Inferior parietal cortex (tissue), 1 donor: Measurements from ENCODE around the gene ZNF808.
A peak's percentile ranks its signal among the peaks of the same experiment; 100 is the strongest.
"Not testable (repeated sequence)": the region's sequence is repeated elsewhere in the genome, so short reads cannot be mapped to it uniquely, and the experiment has no call there.

Experiments used
- DNase-seq: peaks from one replicate; pipeline ENCODE4 v3.0.0-alpha.2; 2016; ENCODE audit errors: extremely low spot score

The ZNF808 gene

DNA sequence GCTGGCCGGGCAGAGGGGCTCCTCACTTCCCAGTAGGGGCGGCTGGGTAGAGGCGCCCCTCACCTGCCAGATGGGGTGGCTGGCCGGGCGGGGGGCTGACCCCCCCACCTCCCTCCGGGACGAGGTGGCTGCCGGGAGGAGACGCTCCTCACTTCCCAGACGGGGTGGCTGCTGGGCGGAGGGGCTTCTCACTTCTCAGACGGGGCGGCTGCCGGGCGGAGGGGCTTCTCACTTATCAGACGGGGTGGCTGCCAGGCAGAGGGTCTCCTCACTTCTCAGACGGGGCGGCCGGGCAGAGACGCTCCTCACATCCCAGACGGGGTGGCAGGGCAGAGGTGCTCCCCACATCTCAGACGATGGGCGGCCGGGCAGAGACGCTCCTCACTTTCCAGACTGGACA, 66.0 kb downstream of the ZNF808 start:
- DNase-seq, result not testable (repeated sequence)

DNA sequence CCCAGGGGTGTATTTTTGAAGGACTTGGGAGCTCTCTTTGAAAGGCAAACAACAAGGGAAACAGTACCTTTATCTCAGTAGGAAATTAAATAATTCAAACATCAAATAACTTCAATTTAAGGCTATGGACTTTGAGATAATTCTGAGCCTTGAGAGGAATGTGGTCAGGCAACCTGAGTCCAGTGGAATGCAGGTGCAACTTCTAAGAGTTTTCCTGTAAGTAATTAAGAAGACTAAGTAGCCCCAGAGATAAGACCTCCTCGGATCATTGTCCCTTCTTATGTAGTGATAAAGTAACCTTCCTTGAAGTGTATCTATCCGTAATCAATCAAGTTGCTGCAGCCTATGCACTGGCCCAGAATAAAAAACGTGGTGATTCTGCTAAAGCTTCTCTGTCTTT, 71.8 kb downstream of the ZNF808 start:
- no peak for DNase-seq

DNA sequence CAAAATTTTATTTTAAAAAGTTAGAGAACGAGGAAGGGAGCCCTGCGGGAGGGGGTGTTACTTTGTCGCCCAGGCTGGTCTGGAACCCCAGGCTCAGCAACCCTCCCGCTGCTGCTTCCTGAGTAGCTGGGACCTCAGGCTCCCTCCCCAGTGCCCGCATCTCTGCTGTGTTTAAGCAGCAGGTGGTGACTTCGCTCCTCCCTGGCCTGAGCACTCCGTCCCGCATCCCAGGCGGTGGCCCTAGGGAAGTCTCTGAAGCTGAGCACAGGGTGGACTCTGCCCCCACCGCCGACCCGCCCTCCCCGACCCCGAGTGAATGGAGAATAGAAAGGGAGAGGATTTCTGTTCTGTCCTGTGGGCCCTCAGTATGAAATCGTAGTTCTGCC, 73.2 kb downstream of the ZNF808 start:
- no peak for DNase-seq

DNA sequence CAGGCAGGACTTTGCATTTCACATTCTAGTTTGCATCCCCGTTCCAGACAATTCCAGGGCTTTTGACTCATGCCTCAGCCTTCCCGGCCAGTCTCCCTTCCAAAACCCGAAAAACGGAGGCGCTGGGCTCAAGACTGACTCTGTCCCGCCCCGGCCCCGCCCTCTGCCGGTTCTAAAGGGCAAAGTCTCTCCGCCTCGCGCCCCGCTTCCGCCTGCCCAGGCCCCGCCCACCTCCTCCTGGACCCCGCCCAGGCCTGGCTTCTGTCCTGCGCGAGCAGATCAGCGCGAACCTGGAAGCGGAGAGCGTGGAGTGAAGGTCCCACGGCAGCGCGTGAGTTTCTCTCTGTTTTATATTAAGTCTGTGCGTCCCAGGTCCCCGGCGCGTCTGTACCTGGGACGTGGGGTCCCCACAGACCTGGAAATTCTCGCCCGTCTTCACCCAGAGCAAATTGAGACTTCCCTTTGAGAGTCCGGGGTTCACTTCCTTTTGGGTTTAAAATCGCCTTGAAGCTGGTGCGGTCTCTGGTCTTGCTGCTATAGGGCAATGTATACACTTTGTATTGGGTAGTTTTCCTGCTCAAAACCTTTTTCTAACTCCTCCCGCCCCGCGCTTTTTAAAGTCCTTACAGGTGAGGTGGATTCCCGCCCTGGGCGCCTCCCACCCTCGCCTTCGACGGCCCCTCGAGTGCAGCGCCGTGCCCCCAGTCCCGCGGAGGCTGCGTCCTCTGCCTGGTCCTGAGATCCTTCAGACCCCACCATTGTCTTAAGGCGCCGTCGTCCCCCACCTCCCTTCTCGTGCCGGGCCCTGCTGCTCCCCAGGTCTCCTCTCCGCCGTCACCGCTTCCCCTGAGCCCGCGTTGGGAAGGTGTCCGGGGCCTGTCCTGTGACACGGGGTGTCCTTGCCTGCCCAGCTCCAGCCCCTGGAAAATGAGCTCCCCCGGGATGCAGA, 73.8 kb downstream of the ZNF808 start:
- peak; percentile 70 for DNase-seq

DNA sequence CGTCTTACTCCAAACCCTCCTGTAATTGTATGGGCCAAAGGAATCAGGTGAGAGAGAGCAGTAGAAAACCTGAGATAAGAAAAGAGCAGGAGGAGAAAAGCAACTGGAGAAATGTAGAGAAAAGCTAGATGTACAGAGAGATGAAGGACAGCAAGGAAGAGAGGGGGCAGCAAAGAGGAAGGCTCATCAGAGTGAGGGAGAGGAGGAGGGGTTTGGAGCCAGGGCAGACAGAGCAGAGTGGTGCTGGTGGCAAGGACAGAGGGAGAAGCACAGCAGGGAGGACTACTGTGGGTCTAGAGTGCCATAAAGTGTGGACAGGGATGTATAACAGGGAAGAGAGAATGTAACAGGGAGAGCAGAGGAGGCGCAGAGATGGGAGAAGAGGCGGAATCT, 74.5 kb downstream of the ZNF808 start:
- not testable (repeated sequence) for DNase-seq

DNA sequence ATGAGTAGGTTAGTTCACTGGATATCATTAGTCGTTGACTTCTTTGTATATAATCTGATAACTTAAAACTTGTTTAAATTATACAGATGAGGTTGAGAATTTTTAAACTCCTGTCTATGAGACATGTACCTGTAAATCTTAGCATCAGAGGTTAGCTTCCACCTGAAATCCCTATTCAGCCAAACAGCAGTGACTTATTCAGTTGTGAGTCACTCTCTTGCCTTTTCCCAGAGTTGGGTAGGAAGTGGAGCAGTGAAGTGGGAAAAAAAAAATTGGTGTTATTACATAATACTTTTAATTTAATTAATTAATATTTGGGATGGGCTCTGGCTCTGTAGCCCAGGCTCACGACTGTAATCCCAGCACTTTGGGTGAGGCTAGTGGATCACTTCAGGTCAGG, 75.5 kb downstream of the ZNF808 start:
- no peak for DNase-seq

DNA sequence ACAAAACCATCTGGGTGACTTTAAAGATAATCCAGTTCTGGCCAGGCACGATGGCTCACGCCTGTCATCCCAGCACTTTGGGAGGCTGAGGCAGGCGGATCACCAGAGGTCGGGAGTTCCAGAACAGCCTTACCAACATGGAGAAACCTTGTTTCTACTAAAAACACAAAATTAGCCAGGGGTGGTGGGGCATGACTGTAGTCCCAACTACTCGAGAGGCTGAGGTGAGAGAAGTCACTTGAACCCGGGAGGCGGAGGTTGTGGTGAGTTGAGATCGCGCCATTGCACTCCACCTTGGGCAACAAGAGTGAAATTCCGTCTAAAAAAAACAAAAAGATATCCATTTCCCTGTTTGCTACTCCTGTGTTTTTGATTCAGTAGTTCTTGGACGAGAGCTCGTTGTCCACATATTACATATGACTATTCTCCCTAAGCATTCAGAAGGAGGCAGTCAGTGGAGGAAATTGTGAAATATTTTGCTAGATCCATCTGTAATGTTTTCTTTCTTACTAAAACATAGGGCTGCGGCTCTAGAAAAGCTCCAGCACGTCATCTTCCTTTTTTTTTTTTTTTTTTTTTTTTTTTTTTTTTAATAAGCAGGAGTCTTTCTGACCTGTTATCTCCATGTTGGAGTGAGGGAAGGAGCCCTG, 76.2 kb downstream of the ZNF808 start:
- DNase-seq, result no peak
